ENCODE data around the gene NR2F6. TPM values are rescaled to one million over a fixed set of nuclear protein-coding genes. Genes with fewer than 3 reads are reported as not detected.
"Not testable (repeated sequence)": the region's sequence is repeated elsewhere in the genome, so short reads cannot be mapped to it uniquely, and the experiment has no call there.

The NR2F6 gene
- polyA plus RNA-seq, 4 donors, result 41.6 to 93.0 (median 74.9) TPM

DNA sequence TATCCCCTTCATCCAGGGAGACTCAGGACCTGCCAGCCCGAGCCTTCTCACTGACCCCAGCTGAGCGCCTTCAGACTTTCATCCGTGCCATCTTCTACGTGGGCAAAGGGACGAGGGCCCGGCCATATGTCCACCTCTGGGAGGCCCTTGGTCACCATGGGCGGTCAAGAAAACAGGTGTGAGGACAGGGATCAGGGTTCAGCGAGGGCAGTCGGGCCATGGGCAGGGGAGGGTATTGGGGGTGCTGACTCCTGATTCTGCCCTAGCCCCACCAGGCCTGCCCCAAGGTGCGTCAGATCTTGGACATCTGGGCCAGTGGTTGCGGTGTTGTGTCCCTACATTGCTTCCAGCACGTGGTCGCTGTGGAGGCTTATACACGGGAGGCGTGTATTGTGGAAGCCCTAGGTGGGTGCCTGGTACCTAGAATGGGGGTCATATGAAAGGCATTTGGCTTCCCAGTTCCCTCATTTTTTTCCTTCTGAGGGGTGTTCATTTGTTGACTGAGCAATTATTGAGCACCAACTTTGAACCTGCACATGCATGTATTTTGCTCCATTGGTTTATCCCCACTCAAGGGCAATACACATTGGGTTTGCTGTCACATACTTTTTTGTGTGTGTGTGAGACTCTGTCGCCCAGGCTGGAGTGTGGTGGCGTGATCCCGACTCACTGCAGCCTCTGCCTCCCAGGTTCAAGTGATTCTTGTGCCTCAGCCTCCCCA is 39.9 kb upstream of the NR2F6 start:
- no peaks in the 10 kb centered on the region for H3K36me3 ChIP-seq (ENCODE audit: control insufficient read depth in 3 of 3, insufficient read depth in 2 of 3, low read depth in 1 of 3, low read length in 3 of 3)
- no peaks in the 10 kb centered on the region for H3K9me3 ChIP-seq (ENCODE audit: control insufficient read depth in 2 of 2, insufficient read depth in 1 of 2, low read depth in 1 of 2, low read length in 1 of 2)
- H3K27ac ChIP-seq (ENCODE audit: low read depth in 1 of 3, low read length in 2 of 3), result no peak overlapping the region
- no peak overlapping the region for H3K4me3 ChIP-seq (ENCODE audit: low read depth in 1 of 3, low read length in 3 of 3)
- FAIRE-seq (no peak), DNase-seq (no peak)
- peaks cover 0 to 14% (median 3%) of the 10 kb centered on the region in 3 donors for H3K27me3 ChIP-seq (ENCODE audit: control insufficient read depth in 3 of 3, insufficient read depth in 3 of 3, low read length in 3 of 3)
- H3K4me1 ChIP-seq (ENCODE audit: control insufficient read depth in 3 of 3, insufficient read depth in 2 of 3, low read depth in 1 of 3, low read length in 2 of 3), result peaks cover 2 to 17% (median 2%) of the 10 kb centered on the region in 3 donors
- 88 to 90% (median 89%) methylated on average over 18 of the region's 18 CpGs for WGBS, 3 donors

DNA sequence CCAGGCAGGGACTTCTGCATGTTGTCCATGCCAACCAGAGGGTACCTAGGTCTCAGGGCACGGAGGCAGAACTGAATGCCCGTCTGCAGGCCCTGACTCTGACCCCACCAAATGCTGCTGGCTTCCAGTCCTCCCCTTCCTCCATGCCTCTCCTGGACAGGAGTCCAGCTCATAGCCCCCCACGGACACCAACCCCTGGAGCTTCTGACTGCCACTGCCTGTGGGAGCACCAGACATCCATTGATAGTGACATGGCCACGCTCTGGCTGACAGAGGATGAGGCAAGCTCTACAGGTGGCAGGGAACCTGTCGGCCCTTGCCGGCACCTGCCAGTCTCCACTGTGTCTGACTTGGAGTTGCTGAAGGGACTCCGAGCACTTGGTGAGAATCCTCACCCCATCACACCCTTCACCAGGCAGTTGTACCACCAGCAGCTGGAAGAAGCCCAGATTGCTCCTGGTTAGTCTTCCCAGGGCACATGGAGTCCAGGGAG is 37.8 kb upstream of the NR2F6 start:
- FAIRE-seq, result no peak
- WGBS, 3 donors, result 82 to 91% (median 86%) methylated on average over 7 of the region's 7 CpGs
- Histone ChIP-seq H3K9me3 (ENCODE audit: control insufficient read depth in 2 of 2, insufficient read depth in 1 of 2, low read depth in 1 of 2, low read length in 1 of 2) (no peaks in the 10 kb centered on the region), H3K36me3 (ENCODE audit: control insufficient read depth in 3 of 3, insufficient read depth in 2 of 3, low read depth in 1 of 3, low read length in 3 of 3) (peaks cover 0 to 14% (median 0%) of the 10 kb centered on the region in 3 donors), H3K27me3 (ENCODE audit: control insufficient read depth in 3 of 3, insufficient read depth in 3 of 3, low read length in 3 of 3) (peaks cover 0 to 14% (median 3%) of the 10 kb centered on the region in 3 donors), H3K4me1 (ENCODE audit: control insufficient read depth in 3 of 3, insufficient read depth in 2 of 3, low read depth in 1 of 3, low read length in 2 of 3) (peaks cover 2 to 17% (median 2%) of the 10 kb centered on the region in 3 donors), H3K27ac (ENCODE audit: low read depth in 1 of 3, low read length in 2 of 3) (no peak overlapping the region), H3K4me3 (ENCODE audit: low read depth in 1 of 3, low read length in 3 of 3) (no peak overlapping the region)
- no peak for DNase-seq

DNA sequence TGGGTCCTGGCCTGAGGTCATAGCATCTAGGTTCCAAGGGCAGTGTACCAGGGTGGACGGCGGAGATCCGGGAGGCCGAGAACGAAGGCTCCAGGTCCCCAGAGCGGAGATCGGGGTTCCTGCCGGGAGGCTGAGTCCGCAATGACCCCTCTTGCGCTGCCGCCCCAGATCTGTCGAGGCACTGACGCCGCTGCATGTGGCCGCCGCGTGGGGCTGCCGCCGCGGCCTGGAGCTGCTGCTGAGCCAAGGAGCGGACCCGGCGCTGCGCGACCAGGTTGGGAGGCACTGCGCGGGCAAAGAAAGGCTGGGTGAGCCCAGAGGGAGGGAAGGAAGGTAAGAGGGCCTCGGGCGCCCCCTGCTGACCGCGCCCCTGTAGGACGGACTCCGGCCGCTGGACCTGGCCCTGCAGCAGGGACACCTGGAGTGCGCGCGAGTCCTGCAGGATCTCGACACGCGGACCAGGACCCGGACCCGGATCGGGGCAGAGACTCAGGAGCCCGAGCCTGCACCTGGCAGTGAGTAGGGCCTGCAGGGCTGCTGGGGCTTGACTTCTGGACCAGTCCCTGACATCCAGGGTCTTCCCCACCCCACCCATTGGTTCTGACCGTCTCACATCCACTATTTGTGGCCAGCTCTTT is 36.9 kb upstream of the NR2F6 start:
- H3K27me3 ChIP-seq (ENCODE audit: control insufficient read depth in 3 of 3, insufficient read depth in 3 of 3, low read length in 3 of 3), result peaks cover 0 to 14% (median 3%) of the 10 kb centered on the region in 3 donors
- peaks cover 0 to 17% (median 0%) of the 10 kb centered on the region in 3 donors for H3K36me3 ChIP-seq (ENCODE audit: control insufficient read depth in 3 of 3, insufficient read depth in 2 of 3, low read depth in 1 of 3, low read length in 3 of 3)
- 3 to 4% (median 3%) methylated on average over 30 to 45 of the region's 45 CpGs for WGBS, 3 donors
- H3K27ac ChIP-seq (ENCODE audit: low read depth in 1 of 3, low read length in 2 of 3), result no peak overlapping the region
- FAIRE-seq (no peak), DNase-seq (peak; percentile 79 to 89)
- no peaks in the 10 kb centered on the region for H3K9me3 ChIP-seq (ENCODE audit: control insufficient read depth in 2 of 2, insufficient read depth in 1 of 2, low read depth in 1 of 2, low read length in 1 of 2)
- H3K4me3 ChIP-seq (ENCODE audit: low read depth in 1 of 3, low read length in 3 of 3), result peak overlapping the region in 1 of 3 donors; percentile 40
- H3K4me1 ChIP-seq (ENCODE audit: control insufficient read depth in 3 of 3, insufficient read depth in 2 of 3, low read depth in 1 of 3, low read length in 2 of 3), result peaks cover 2 to 17% (median 2%) of the 10 kb centered on the region in 3 donors

DNA sequence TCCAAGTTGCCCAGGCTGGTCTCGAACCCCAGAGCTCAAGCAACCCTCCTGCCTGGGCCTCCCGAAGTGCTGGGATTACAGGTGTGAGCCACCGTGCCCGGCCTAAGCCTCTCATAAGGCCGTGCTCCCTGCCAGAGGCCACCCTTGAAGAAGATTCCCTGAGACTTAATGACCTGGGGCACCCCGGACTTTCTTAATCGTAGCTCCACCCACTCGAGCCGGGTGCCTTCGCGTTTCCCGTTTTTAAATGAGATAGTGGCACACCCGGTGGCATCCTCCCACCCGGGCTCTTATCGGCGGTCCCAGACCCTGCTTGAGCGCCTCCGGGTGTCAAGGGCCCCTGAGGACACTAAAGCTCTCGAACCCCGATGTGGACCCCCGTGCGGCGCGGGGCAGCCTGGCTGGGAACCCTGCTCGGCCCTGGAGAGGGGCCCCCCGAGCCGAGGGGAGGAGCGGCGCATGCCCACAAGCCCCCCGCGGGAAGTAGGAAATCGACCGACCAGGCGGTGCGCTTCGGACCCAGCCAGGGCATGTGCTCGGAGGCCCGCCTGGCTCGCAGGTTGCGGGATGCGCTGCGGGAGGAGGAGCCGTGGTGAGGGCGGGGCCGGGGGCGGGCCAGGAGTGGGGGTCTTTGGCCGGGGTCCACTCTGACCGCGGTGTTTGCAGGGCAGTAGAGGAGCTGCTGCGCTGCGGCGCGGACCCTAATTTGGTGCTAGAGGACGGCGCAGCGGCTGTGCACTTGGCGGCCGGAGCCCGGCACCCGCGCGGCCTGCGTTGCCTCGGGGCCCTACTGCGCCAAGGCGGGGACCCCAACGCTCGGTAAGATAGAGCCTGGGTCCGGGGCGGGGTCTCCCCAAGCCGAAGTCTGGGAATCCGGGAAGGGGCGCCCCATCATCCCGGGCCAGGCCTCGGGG is 35.9 kb upstream of the NR2F6 start, which contains the start of gene ANKLE1:
Gene ANKLE1, plus strand, starts transcription at position 511 of the 914 bp plus-strand sequence. Its CDS starts 20 bp downstream, at position 531.
- DNase-seq (peak in 1 of 2 donors; percentile 48), FAIRE-seq (no peak)
- Histone ChIP-seq H3K27ac (ENCODE audit: low read depth in 1 of 3, low read length in 2 of 3) (no peak within 1 kb of the TSS), H3K27me3 (ENCODE audit: control insufficient read depth in 3 of 3, insufficient read depth in 3 of 3, low read length in 3 of 3) (peaks cover 0 to 14% (median 3%) of the 10 kb centered on the region in 3 donors), H3K4me1 (ENCODE audit: control insufficient read depth in 3 of 3, insufficient read depth in 2 of 3, low read depth in 1 of 3, low read length in 2 of 3) (peaks cover 2 to 16% (median 2%) of the 10 kb centered on the region in 3 donors), H3K9me3 (ENCODE audit: control insufficient read depth in 2 of 2, insufficient read depth in 1 of 2, low read depth in 1 of 2, low read length in 1 of 2) (no peaks in the 10 kb centered on the region), H3K36me3 (ENCODE audit: control insufficient read depth in 3 of 3, insufficient read depth in 2 of 3, low read depth in 1 of 3, low read length in 3 of 3) (peaks cover 2 to 25% (median 2%) of the 10 kb centered on the region in 3 donors), H3K4me3 (ENCODE audit: low read depth in 1 of 3, low read length in 3 of 3) (peak within 1 kb of the TSS; percentile 2 to 40 (median 29))
- WGBS, 3 donors, result 5 to 7% (median 6%) methylated on average over 55 to 75 of the region's 75 CpGs

DNA sequence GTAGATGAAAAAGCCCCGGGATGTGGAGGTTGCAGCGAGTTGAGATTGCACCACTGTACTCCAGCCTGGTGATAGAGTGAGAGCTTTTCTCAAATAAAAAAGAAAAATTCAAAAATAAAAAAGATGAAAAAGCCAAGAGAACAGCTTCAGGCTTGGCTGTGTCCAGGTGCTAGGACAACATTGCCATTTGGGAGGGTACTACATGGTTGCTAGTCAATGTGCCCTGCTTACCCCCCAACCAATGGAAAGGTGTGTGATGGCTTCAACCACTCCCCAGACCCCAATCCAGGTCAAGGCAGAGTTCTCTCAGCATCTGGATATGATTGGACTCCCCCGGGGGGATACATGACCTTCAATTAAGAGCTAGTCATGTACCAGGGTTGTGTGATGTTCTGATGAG is 33.7 kb upstream of the NR2F6 start:
- no peak for DNase-seq
- H3K4me1 ChIP-seq (ENCODE audit: control insufficient read depth in 3 of 3, insufficient read depth in 2 of 3, low read depth in 1 of 3, low read length in 2 of 3), result peaks cover 2 to 12% (median 2%) of the 10 kb centered on the region in 3 donors
- H3K4me3 ChIP-seq (ENCODE audit: low read depth in 1 of 3, low read length in 3 of 3), result no peak overlapping the region
- 65 to 96% (median 71%) methylated on average over 3 of the region's 3 CpGs for WGBS, 3 donors
- no peak overlapping the region for H3K27ac ChIP-seq (ENCODE audit: low read depth in 1 of 3, low read length in 2 of 3)
- peaks cover 5 to 47% (median 7%) of the 10 kb centered on the region in 3 donors for H3K36me3 ChIP-seq (ENCODE audit: control insufficient read depth in 3 of 3, insufficient read depth in 2 of 3, low read depth in 1 of 3, low read length in 3 of 3)
- FAIRE-seq, result no peak
- peaks cover 0 to 14% (median 3%) of the 10 kb centered on the region in 3 donors for H3K27me3 ChIP-seq (ENCODE audit: control insufficient read depth in 3 of 3, insufficient read depth in 3 of 3, low read length in 3 of 3)
- H3K9me3 ChIP-seq (ENCODE audit: control insufficient read depth in 2 of 2, insufficient read depth in 1 of 2, low read depth in 1 of 2, low read length in 1 of 2), result no peaks in the 10 kb centered on the region

DNA sequence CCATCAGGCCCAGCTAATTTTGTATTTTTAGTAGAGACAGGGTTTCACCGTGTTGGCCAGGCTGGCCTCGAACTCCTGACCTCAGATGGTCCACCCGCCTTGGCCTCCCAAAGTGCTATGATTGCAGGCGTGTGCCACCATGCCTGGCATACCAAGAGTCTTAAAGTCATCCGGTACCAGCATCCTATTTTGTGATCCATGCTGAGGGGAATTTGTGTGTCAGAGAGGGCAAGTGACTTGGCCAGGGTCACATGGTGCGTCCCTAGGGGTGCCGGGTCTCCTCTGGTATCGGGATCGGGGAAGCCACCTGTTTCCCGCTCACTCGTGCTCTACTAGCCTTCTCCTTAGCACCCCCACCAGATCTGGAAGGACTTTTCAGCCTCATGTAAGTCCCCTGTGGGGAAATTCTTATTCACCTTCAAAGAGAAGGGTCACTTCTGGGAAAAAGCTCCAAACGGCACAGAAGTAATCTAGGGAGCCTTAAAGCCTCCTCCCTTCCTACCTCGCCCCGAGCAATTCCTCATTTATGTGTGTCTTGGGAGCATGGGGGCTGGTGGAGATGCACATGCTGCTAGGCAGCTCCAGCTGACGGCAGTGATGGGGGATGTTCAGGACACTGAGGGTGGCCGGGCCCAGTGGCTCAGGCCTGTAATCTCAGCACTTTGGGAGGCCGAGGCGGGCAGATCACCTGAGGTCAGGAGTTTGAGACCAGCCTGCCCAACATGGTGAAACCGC is 29.9 kb upstream of the NR2F6 start:
- no peaks in the 10 kb centered on the region for H3K27me3 ChIP-seq (ENCODE audit: control insufficient read depth in 3 of 3, insufficient read depth in 3 of 3, low read length in 3 of 3)
- H3K36me3 ChIP-seq (ENCODE audit: control insufficient read depth in 3 of 3, insufficient read depth in 2 of 3, low read depth in 1 of 3, low read length in 3 of 3), result peaks cover 5 to 79% (median 7%) of the 10 kb centered on the region in 3 donors
- no peak overlapping the region for H3K27ac ChIP-seq (ENCODE audit: low read depth in 1 of 3, low read length in 2 of 3)
- no peaks in the 10 kb centered on the region for H3K9me3 ChIP-seq (ENCODE audit: control insufficient read depth in 2 of 2, insufficient read depth in 1 of 2, low read depth in 1 of 2, low read length in 1 of 2)
- DNase-seq (no peak), FAIRE-seq (no peak)
- H3K4me3 ChIP-seq (ENCODE audit: low read depth in 1 of 3, low read length in 3 of 3), result no peak overlapping the region
- H3K4me1 ChIP-seq (ENCODE audit: control insufficient read depth in 3 of 3, insufficient read depth in 2 of 3, low read depth in 1 of 3, low read length in 2 of 3), result no peaks in the 10 kb centered on the region
- 93 to 94% (median 93%) methylated on average over 19 of the region's 19 CpGs for WGBS, 3 donors

DNA sequence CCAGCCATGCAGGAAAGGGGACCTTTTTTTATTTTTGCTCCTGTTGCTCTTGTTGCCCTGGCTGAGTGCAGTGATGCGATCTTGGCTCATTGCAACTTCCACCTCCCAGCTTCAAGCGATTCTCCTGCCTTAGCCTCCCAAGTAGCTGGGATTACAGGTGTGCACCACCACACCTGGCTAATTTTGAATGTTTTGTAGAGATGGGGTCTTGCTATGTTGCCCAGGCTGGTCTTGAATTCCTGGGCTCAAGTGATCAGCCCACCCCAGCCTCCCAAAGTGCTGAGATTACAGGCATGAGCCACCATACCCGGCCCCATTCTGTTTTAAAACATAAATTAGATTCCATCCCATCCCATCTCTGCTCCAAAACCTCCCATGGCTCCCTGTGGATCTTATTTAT is 29.2 kb upstream of the NR2F6 start:
- H3K36me3 ChIP-seq (ENCODE audit: control insufficient read depth in 3 of 3, insufficient read depth in 2 of 3, low read depth in 1 of 3, low read length in 3 of 3), result peaks cover 7 to 79% (median 7%) of the 10 kb centered on the region in 3 donors
- H3K27me3 ChIP-seq (ENCODE audit: control insufficient read depth in 3 of 3, insufficient read depth in 3 of 3, low read length in 3 of 3); FAIRE-seq; DNase-seq; H3K9me3 ChIP-seq (ENCODE audit: control insufficient read depth in 2 of 2, insufficient read depth in 1 of 2, low read depth in 1 of 2, low read length in 1 of 2); H3K4me1 ChIP-seq (ENCODE audit: control insufficient read depth in 3 of 3, insufficient read depth in 2 of 3, low read depth in 1 of 3, low read length in 2 of 3); H3K27ac ChIP-seq (ENCODE audit: low read depth in 1 of 3, low read length in 2 of 3); H3K4me3 ChIP-seq (ENCODE audit: low read depth in 1 of 3, low read length in 3 of 3): not testable (repeated sequence)
- WGBS, 3 donors, result 98 to 100% (median 100%) methylated on average over 3 of the region's 3 CpGs
